ENCODE measurements around the gene TBL1XR1.
"Not testable (repeated sequence)": the region's sequence is repeated elsewhere in the genome, so short reads cannot be mapped to it uniquely, and the experiment has no call there.

Gene TBL1XR1

DNA sequence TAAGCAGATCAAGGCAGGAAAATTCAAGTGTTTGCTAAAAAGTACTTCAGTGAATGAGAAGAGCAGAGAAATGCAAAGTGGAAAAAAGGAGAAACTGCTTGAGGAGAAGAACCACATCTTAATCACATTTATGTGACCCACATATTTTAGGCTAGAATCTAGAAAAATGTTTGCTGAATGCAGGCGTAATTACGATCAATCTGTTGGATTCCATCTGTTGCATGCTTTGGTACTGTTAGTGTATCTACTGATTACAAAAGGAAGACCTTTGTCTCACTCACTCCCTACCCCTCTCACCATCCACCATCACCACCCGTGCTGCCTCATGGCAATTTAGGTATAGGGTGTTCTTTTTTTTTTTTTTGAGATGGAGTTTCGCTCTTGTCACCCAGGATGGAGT, 9.7 kb upstream of the TBL1XR1 start:
- DNase-seq: no peak

DNA sequence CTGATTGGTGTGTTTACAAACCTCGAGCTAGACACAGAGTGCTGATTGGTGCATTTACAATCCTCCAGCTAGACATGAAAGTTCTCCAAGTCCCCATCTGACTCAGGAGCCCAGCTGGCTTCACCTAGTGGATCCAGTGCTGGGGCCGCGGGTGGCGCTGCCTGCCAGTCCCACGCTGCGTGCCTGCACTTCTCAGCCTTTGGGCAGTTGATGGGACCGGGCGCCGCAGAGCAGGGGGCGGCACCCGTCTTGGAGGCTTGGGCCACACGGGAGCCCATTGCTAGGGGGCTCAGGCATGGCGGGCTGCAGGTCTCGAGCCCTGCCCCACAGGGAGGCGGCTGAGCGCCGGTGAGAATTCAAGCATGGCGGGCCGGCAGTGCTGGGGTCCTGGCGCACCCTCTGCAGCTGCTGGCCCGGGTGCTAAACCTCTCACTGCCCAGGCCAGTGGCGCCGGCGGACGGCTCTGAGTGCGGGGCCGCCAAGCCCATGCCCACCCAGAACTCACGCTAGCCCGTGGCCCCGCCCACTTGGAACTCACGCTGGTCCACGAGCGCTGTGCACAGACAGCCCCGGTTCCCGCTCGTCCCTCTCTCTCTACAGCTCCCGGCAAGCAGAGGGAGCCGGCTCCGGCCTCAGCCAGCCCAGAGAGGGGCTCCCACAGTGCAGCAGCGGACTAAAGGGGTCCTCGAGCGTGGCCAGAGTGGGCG, 6.6 kb upstream of the TBL1XR1 start:
- no peak for DNase-seq

DNA sequence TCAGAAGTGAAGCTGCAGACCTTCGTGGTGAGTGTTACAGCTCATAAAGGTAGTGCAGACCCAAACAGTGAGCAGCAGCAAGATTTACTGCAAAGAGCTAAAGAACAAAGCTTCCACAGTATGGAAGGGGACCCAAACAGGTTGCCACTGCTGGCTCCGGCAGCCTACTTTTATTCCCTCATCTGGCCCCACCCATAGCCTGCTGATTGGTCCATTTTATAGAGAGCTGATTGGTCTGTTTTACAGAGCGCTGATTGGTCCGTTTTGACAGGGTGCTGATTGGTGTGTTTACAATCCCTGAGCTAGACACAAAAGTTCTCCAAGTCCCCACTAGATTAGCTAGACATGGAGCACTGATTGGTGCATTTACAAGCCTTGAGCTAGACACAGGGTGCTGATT, 5.7 kb upstream of the TBL1XR1 start:
- not testable (repeated sequence) for DNase-seq

DNA sequence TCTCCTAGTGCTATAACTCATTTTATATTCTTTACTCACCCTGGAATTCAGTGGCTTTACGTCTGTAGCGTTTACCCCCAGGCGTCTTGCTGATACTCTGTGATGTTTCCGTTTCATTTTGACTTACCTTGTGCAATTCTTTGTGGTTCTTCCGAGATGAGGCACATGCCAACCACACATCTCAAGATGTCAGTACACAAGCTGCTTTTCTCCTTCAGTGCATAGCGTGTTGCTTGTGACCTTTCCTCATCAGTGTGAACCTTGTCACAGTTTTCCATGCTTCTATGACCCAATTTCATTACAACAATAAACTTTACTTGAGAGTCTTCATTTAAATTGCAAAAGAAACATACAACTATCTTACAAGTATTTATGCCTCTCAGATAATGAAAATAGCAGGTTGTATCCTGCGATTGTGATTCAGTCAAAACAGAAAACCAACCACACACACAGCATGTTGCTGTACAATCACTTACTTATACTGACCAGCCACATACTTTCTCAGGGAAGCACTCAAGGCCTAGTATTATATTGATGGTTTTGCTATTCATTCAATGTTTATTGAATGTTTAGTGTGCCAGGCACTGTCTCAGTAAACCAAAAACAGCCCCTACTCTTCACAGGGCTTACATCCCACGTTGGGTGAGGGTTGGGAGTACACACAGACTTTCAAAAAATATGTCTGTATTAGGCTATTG, 4.6 kb upstream of the TBL1XR1 start:
- DNase-seq: peak; percentile 84

DNA sequence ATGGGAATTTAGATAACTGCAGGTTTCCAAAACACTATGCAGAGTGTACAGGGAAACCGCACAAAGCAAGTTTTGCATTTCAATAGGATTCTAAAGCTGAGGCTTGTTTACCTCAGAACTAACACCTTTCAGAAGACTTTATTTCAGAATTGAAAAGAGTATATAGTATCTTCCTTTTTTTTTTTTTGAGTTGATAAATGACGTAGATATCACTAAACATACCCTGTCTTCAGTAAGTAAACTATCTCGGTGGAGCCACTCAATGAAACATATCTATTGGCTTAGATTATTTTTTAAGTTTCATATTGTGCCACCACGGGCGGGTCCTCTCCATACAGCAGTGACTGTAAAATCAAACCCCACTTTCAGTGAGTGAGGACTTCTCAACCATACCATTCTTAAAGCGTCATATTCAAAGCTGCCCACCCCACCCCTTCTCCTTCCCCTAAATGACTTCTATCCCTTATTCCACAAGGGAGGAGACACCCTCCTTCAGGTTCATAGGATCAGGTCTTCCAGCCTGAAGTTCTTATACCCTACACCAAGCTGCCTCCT, 2.0 kb upstream of the TBL1XR1 start:
- DNase-seq: no peak

DNA sequence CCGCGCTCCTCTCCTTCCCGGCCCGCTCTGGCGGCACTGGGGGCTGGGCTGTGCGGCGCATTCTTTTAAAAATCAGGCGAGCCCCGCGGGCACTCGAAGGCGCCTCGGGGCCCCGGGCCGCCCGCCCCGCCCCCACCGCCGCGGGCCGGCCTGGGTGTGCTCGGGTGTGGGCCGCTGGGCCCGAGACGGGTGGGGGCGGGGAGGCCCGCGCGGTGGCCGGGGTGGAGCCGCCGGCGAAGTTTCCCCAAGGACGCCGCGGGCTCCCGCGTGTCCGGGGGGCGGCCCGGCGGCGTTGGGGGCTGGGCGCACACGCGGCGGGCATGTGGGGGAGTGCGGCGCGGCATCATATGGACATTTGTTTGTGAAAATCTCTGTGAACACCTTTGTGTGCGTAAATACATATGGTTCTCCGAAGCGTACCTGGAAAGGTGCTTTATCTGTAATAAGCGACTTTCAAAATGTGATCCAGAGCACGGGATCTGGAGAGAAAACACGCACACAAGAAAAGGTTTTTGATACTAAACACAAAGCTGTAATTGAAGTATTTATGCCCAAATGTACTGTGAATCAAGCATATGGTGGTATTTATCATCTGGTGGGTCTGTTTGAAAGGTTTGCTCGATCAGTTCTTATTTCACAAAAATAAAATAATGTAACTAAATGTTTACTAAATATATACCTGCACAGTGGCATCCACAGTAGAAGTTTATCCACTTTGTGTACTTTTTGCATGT, 612 bp upstream of the TBL1XR1 start:
- DNase-seq: no peak

DNA sequence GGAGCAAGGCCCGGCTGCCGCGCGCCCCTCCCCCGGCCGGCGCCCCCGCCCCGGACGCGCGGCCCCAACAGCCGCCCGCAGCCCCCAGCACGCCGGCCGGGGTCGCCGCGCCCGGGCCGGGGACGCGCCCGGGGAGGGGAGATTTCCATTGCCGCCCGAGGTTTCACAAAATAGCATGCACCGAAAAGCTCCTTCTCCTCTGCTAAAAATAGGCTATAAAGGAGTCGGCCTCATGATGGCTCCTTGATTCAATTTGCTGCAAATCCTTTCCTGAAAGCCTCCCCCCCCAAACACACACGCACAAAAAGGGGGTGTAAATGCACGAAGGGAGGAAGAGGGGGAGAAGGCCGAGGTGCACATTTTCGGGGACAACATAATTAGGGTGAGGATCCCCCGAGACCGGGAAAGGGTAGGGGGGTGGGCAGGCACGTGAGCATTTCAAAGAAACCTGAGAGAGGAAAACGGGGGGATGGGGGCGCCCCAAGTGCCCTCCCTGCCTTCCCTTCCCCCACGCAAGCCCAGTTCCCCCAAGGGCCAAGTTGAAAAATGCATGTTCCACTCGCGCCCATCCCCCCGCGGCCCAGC, 734 bp downstream of the TBL1XR1 start:
- DNase-seq: no peak

DNA sequence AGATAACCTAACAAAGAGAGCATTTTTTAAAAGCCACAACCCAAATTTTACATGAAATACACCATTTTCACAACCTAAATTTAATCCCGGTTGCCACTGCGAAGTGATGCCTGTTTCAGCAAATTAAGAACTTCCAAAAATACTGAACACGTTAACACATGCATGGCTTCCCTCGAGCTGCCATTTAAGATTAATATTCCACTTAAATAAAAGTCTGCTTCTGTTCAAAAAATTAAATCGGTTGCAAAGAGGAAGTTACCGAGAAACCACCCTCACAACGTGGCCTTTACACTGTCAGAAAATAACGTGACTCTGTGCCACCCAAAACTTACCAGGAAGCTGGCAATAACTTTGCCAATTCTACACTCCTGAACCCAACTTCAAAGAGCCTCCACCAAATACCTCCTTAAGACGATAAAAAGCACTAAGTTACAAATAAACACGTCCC, 1.2 kb downstream of the TBL1XR1 start:
- no peak for DNase-seq

DNA sequence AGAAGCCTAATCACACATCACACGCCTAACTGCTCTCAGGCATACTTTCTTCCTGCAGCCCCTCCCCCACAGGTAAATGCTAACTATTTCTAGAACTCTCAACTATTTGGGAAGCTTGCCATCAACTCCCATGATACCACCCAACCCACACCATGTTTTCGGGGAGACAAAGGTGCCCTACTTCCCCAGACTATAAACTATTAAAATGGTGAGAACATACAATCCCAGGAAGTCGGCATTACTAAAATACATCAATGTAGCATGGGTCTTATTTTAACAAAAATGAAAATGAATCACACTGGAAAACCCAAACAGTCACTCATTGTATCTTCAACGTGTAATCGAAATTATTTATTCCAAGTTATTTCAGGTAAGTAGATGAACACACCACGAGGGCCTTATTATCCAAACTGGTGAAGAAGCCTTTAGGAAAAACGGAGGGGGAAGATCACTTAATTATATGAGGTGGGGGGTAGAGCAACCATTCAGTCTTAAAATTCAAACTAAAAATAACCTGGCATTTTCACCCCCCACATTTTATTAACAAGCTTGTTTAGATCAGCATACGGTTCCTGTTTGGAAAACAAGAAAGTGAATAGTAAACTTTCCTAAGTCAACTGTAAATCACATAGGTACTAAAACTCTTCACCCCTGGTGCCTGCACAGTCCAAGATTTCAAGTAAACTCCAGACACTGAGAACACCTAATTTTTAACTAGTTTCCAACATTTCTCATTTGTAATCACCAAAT, 1.9 kb downstream of the TBL1XR1 start:
- DNase-seq: peak; percentile 4

DNA sequence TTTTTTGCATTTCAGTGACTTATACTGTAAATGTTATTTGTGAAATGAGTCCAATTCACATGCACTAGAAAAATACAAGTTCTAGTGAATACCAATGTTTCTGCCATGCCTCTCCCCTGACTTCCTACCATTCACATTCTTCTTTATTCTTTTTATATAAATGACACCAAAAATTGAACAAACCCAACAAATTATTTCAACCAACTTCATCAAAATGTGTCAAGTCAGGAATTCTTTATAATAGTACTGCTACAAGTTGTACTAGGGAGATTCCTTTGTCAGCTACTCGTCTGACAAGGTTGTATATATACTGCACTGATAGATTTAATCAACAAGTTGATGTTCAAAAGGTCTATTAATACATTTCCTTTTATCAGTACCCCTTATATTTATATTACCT, 3.0 kb downstream of the TBL1XR1 start:
- DNase-seq: no peak

DNA sequence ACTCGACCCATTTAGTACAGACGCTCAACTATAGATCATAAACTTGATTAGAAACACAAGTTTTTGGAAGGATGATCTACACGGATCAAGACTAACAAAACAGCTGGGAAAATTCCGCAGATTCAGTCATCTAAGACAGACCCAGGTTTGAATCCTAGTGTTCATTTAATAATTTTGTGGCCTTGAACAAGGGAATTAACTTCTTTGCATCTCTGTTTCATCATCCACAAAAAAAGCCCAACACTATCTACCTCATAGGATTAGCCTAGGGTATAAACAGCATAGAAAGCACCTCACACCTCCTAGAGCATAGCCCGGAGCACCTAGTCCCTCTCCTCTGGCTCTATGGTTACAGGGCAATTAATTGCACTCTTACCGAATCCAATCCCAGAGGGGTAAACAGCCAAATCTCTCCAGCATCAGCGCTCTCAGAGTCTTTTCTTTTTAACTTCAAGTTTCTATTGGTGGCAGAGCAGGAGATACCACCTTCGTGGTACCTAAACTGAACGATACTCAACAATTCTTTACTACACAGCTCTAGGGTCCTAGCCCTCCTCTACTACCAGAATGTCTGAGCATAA, 3.5 kb downstream of the TBL1XR1 start:
- no peak for DNase-seq

DNA sequence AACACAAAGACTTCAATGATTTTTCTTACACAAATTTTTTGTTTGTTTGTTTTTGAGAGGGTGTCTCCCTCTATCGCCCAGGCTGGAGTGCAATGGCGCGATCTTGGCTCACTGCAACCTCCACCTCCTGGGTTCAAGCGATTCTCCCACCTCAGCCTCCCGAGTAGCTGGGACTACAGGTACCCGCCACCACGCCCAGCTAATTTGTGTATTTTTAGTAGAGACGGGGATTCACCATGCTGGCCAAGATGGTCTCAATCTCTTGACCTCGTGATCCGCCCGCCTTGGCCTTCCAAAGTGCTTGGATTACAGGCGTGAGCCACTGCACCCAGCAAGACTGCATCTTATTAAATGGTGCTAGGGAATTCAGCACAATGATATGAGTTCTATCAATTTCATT, 4.0 kb downstream of the TBL1XR1 start:
- not testable (repeated sequence) for DNase-seq

DNA sequence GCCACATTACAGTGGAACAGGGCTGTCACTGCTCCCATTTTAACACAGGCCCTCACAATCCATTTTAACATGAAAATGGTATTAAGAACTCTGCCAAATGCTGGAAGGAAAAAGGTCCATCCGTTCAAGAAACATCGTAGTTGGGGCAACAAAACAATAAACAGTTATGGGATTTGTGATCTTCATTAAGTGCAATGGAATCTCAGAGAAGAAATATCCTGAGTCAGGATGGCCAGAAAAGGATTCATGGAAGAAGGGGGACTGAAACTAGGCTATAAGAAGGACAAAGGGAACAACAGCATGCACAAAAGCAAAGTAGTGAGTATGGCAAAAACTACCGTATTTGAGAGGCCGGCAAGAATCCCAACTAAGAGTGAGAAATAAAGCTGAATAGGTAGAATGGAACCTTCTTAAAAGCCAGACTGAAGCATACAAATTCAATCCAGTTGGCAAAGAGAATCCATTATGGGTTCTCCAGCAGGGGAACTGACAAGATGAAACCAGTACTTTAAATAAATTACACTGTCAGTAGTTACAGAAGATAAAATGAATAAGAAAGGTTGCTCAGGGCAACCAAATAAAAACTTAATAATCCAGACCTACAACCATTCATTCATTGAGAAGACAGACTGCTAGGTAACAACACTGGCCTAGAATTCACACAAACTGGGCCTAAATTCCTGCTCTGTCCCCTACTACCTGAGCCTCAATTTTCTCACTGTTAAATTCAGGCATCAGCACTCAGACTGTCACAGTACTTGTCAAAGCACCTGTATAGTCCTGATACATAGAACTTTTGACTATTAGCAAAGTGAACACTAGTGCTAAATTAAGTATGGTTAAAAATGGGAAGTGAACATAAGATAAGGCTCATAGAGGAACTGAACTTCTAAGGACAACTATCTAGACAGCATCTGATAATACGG, 6.3 kb downstream of the TBL1XR1 start:
- DNase-seq: peak; percentile 17

DNA sequence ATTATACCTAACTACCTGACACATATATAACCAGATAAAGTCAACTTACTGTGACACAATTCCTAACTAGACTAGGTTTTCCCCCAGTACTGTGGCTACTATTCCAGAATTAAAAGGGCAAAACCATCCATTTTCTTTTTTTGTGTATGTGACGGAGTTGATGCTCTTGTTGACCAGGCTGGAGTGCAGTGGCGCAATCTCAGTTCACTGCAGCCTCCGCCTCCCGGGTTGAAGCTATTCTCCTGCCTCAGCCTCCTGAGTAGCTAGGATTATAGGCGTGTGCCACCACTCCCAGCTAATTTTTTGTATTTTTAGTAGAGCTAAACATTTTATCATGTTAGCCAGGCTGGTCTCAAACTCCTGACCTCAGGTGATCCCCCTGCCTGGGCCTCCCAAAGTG, 7.1 kb downstream of the TBL1XR1 start:
- not testable (repeated sequence) for DNase-seq

DNA sequence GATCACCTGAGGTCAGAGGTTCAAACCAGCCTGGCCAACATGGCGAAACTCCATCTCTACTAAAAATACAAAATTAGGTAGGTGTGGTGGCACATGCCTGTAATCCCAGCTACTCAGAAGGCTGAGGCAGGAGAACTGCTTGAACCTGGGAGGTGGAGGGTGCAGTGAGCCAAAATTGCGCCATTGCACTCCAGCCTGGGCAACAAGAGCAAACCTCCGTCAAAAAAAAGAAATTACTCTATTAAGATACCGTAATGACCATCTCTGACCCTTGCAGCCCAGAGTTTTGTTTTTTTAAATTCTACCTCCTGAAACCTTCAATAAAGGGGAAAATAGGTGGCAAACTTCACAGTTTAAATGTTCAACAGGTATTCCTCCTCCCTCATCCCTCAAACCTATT, 9.0 kb downstream of the TBL1XR1 start:
- DNase-seq: not testable (repeated sequence)

DNA sequence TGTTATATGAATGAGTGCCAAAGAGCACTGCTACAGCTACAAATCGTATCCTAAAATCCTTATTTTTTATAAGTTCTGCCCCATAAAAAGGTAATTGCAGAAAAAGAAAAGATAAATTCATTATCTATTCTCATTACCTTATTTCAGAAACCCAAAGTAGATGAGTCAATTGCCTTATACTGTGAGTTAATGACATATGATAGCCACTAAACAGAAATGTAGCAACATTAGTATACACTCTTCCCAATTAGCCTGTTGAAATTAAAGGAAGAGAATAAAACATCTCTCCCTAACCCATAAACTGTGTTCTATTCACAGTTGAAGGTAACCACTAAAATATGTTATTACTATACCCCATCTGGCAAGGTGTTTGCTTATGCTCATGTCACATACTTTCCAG, 11.0 kb downstream of the TBL1XR1 start:
- no peak for DNase-seq

DNA sequence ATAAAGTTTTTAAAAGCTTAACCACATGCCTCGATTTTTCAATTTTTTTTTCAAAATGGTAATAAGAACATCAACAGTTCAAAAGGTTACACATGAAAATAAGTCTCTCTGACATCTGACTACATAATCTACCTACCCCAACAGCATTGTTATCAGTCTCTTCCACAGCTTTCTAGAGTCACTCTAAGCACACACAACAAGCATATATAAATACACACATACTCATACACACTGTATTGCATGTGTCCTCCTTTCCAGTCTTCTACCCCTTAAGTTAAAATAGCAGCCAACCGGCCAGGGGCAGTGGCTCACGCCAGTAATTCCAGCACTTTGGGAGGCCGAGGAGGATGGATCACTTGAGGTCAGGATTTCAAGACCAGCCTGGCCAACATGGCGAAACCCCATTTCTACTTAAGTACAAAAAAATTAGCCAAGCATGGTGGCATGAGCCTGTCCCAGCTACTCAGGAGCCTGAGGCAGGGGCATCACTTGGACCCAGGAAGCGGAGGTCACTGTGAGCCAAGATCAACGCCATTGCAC, 12.2 kb downstream of the TBL1XR1 start:
- DNase-seq: no peak

DNA sequence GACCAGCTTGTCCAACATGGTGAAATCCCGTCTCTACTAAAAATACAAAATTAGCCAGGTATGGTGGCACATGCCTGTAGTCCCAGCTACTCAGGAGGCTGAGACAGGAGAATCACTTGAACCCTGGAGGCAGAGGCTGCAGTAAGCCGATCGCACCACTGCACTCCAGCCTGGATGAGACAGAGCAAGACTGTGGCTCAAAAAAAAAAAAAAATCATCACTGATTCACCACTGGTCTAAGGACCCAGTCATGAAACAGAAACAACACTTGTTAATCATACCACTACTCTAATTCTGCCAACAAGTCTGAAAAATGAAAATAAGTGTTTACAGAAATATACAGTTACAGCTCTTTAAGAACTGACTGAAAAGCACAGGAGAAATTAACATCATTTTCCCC, 12.7 kb downstream of the TBL1XR1 start:
- DNase-seq: not testable (repeated sequence)

DNA sequence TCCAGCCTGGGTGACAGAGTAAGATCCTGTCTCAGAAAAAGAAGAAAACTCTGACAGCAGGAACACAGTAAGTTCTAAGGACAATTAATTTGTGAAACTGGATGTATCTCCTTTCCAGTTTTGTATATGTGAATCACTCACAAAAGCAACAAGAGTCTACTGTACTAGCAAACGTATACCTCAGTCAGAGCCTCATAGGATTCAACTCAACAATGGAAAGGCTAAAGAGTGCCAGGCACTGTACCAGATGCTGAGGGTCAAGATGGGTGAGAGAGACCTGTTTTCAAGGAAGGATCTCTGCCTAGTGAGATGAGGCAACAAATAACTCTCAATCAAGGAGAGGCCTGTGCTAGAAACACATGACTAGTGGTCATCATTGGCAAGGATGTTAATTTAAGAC, 14.9 kb downstream of the TBL1XR1 start:
- no peak for DNase-seq

DNA sequence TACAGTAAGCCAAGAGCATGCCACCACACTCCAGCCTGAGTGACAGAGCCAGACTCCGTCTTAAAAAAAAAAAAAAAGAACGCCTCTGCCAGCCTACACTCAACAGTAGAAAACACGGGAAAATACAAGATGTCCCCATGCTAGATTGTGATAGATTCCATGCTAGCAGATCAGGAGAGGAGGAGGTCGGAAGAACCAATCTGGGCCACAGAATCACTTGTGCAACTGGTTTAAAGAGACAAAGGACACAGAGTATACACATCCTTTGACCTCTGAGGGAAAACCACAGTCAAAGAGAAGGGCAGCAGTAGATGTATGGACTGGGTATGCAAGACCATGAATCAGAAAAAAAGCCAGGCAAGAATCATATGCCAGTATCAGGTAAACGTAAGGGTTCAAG, 15.9 kb downstream of the TBL1XR1 start:
- no peak for DNase-seq

DNA sequence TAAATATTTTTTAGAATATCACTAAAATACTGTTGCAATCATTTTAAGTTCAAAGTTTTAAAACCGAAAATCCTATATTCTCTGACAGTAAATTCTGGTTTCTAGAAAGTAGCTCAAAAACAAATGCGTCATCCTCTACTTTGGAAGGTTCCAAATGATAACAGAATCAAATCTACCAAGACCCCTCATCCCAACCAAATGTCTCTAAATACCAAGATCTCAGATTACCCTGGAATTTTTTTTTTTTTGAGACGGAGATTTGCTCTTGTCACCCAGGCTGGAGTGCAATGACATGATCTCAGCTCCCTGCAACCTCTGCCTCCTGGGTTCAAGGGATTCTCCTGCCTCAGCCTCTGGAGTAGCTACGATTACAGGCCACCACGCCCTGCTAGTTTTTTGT, 16.8 kb downstream of the TBL1XR1 start:
- DNase-seq: no peak

Measured in SIG-M5 (cell line).